K562 (cell line): ENCODE results near the gene HRCT1. TPM values are rescaled to one million over a fixed set of nuclear protein-coding genes. Genes with fewer than 3 reads are reported as not detected.

Experiments used
- ATAC-seq: fragments of 200-7000 bp; cut with Tn5 transposase; 3 replicates; pipeline ENCODE4 v1.9.1; 2020; ENCODE audit warnings: moderate library complexity
- BruUV-seq: library from RNA; stranded (reverse); fragments of 400-500 nt; replicated peaks from 2 replicates; lab custom pipeline; 2021; lab: Mats Ljungman, UMichigan
- CTCF ChIA-PET: fragments of 300-600 bp; formaldehyde crosslinking; extraction: SDS; loops from one replicate; lab custom pipeline; 2021; ENCODE audit warnings: low intra/inter-chr PET ratio; lab: Yijun Ruan, JAX
- POLR2A ChIA-PET: fragments of 300-600, 350-650 bp; sonication (Branson Sonifier 250); formaldehyde crosslinking; extraction: SDS; loops from one replicate; lab custom pipeline; 2021; ENCODE audit warnings: antibody characterized with exemption, inconsistent platforms; lab: Yijun Ruan, JAX
- DNase-seq, 4 experiments: peaks; one replicate each; pipeline versions ENCODE4 v3.0.0 to v3.0.0-alpha.2; 2011 to 2018; ENCODE audit warnings: low spot score in 3 of 4, mixed read lengths in 3 of 4; ENCODE audit errors: extremely low read depth in 1 of 4
- FAIRE-seq: peaks from 2 replicates; lab custom pipeline; 2011; peaks lifted over from hg19 to GRCh38; lab: Jason Lieb, UNC
- H2AFZ ChIP-seq: 2 replicates; pipeline ENCODE4 v1.6.0; 2011; ENCODE audit warnings: low read depth, low read length, control low read depth, inconsistent platforms
- H3K27ac ChIP-seq: fragments of 200-600 bp; 3 replicates; pipeline ENCODE4 v1.8.0; 2011; ENCODE audit warnings: low read depth, mild to moderate bottlenecking, control low read depth, inconsistent platforms, low read length, moderate library complexity, mixed read lengths; ENCODE audit errors: extremely low read depth
- H3K27me3 ChIP-seq, 2 experiments: fragments of 300-600 bp in 1 of 2; 2 replicates in 1 of 2; 3 replicates in 1 of 2; pipeline versions ENCODE4 v1.6.0 to v1.8.0; 2011; ENCODE audit warnings: inconsistent platforms in 2 of 2, low read length in 2 of 2, mild to moderate bottlenecking in 1 of 2, mixed read lengths in 1 of 2, moderate library complexity in 1 of 2; ENCODE audit not compliant: control insufficient read depth in 2 of 2, insufficient read depth in 2 of 2
- H3K36me3 ChIP-seq: fragments of 300-600 bp; 3 replicates; pipeline ENCODE4 v1.8.0; 2011; ENCODE audit warnings: mild to moderate bottlenecking, low read length, inconsistent platforms; ENCODE audit not compliant: control insufficient read depth, insufficient read depth
- H3K4me1 ChIP-seq, 2 experiments: fragments of 200-600 bp in 1 of 2; replicated peaks in 1 of 2; 2 replicates in 1 of 2; 3 replicates in 1 of 2; pipeline versions ENCODE4 v1.5.1 to v1.8.0; 2011; ENCODE audit warnings: inconsistent platforms in 2 of 2, low read length in 2 of 2, mild to moderate bottlenecking in 1 of 2, mixed read lengths in 1 of 2, moderate library complexity in 1 of 2; ENCODE audit not compliant: control insufficient read depth in 2 of 2, insufficient read depth in 2 of 2
- H3K4me2 ChIP-seq: 2 replicates; pipeline ENCODE4 v1.6.1; 2011; ENCODE audit warnings: low read length, control low read depth, inconsistent platforms, mixed read lengths; ENCODE audit not compliant: insufficient read depth
- H3K4me3 ChIP-seq: fragments of 200-600 bp; sonication (generic), shearing (Covaris generic); 2 replicates; pipeline ENCODE4 v1.5.1; 2016; ENCODE audit warnings: control low read depth, inconsistent platforms
- H3K79me2 ChIP-seq: fragments of 200-600 bp; 3 replicates; pipeline ENCODE4 v1.8.0; 2011; ENCODE audit warnings: low read length, inconsistent platforms; ENCODE audit not compliant: control insufficient read depth, insufficient read depth
- H3K9ac ChIP-seq, 2 experiments: 2 replicates each; pipeline versions ENCODE4 v1.6.0 to v1.6.1; 2011; ENCODE audit warnings: low read depth in 2 of 2, low read length in 2 of 2, control low read depth in 1 of 2, inconsistent platforms in 1 of 2, mild to moderate bottlenecking in 1 of 2, mixed read lengths in 1 of 2; ENCODE audit not compliant: insufficient read depth in 1 of 2
- H3K9me1 ChIP-seq: one replicate; pipeline ENCODE4 v1.6.0; 2011; ENCODE audit warnings: inconsistent platforms, mild to moderate bottlenecking, low read length, moderate library complexity; ENCODE audit not compliant: control insufficient read depth, insufficient read depth
- H3K9me3 ChIP-seq: replicated peaks from 2 replicates; pipeline ENCODE4 v1.5.1; 2011; ENCODE audit warnings: low read depth, low read length, inconsistent platforms; ENCODE audit not compliant: control insufficient read depth, insufficient read depth
- H4K20me1 ChIP-seq: replicated peaks from 2 replicates; pipeline ENCODE4 v1.6.1; 2011; ENCODE audit warnings: low read length, inconsistent platforms, mixed read lengths; ENCODE audit not compliant: control insufficient read depth, insufficient read depth
- HEY1 ChIP-seq: fragments of 250-450 bp; sonication (Bioruptor Pico); IDR thresholded peaks from 2 replicates; pipeline ENCODE4 v1.5.0; 2020; ENCODE audit warnings: mild to moderate bottlenecking, moderate library complexity, borderline replicate concordance
- MAFG ChIP-seq: fragments of 450-650 bp; conservative IDR thresholded peaks from 2 replicates; pipeline ENCODE4 v1.6.1; 2016; ENCODE audit warnings: missing genetic modification characterization, missing compliant biosample characterization
- PHB ChIP-seq: fragments of 250-450 bp; sonication (Bioruptor Pico); IDR thresholded peaks from 2 replicates; pipeline ENCODE4 v1.5.0; 2021
- SMAD1 ChIP-seq: fragments of 150-350 bp; IDR thresholded peaks from 2 replicates; pipeline ENCODE4 v1.6.1; 2014; ENCODE audit warnings: low read length, low read depth; ENCODE audit not compliant: partially characterized antibody
- SMAD2 ChIP-seq: fragments of 150-350 bp; IDR thresholded peaks from 2 replicates; pipeline ENCODE4 v1.6.1; 2014; ENCODE audit warnings: low read depth, mild to moderate bottlenecking, low read length
- SMARCB1 ChIP-seq: IDR thresholded peaks from 2 replicates; pipeline ENCODE4 v1.6.1; 2011; ENCODE audit warnings: improper control_type of control experiment, low read depth; ENCODE audit not compliant: insufficient read length
- SUPT5H ChIP-seq: fragments of 450-650 bp; IDR thresholded peaks from 2 replicates; pipeline ENCODE4 v1.6.1; 2016
- ZNF408 ChIP-seq: fragments of 250-450 bp; sonication (Bioruptor Pico); IDR thresholded peaks from 2 replicates; pipeline ENCODE4 v1.4.0; 2020; ENCODE audit warnings: low read depth, mild to moderate bottlenecking, moderate library complexity
- WGBS: fragments of 100-300 bp; shearing (Covaris generic); methylation state at CpG from one replicate; pipeline ENCODE4 v1.1.6; 2016; ENCODE audit warnings: low coverage, mixed read lengths; ENCODE audit not compliant: insufficient coverage; ENCODE audit errors: missing lambda C conversion rate; 5-methylcytosine and 5-hydroxymethylcytosine counted together
- in situ Hi-C: fragments of 300-500 bp; cut with MboI; formaldehyde crosslinking; loops from 4 replicates; pipeline ENCODE4 v1.15.0; 2018; ENCODE audit warnings: inconsistent platforms, mixed read lengths
- intact Hi-C: fragments of 100-400 bp; cut with micrococcal nuclease; formaldehyde crosslinking; loops from 2 replicates; pipeline ENCODE4 v1.14.2; 2022
- polyA plus RNA-seq, 8 experiments: library from polyadenylated mRNA; depleted of rRNA in 4 of 8; stranded (reverse) in 5 of 8; unstranded in 3 of 8; fragments of >200 nt; fragmentation: Nextera tagmentation in 2 of 8; fragmentation: Illumina TruSeq in 1 of 8; extraction: Ambion mirVana in 2 of 8; extraction: Trizol in 1 of 8; gene quantifications; 2 replicates each; pipeline versions ENCODE4 v1.2.1 to v1.2.3, GENCODE V29; 2011 to 2014; ENCODE audit warnings: inconsistent platforms in 1 of 8, missing spikeins in 1 of 8
- total RNA-seq, 7 experiments: library from RNA; depleted of rRNA in 6 of 7; stranded (reverse); fragments of >200 nt in 6 of 7; fragmentation: Illumina TruSeq in 2 of 7; extraction: Trizol in 2 of 7; gene quantifications; 2 replicates each; pipeline versions ENCODE4 v1.2.1 to v1.2.3, GENCODE V29; 2011 to 2021; ENCODE audit warnings: low replicate concordance in 1 of 7
- TF ChIP-seq, protein P1 (sequence below), 2 experiments: fragments of 250-450 bp in 1 of 2; fragments of 450-650 bp in 1 of 2; sonication (Bioruptor Pico) in 1 of 2; IDR thresholded peaks; 2 replicates each; pipeline versions ENCODE4 v1.6.1 to v1.8.0; 2016 to 2021; ENCODE audit warnings: mild to moderate bottlenecking in 2 of 2, moderate library complexity in 2 of 2, missing compliant biosample characterization in 1 of 2, missing genetic modification characterization in 1 of 2
- TF ChIP-seq, protein P2 (sequence below): fragments of 250-450 bp; sonication (Bioruptor Pico); IDR thresholded peaks from 2 replicates; pipeline ENCODE4 v1.8.0; 2021; ENCODE audit warnings: moderate library complexity, mild to moderate bottlenecking, inconsistent platforms
- TF ChIP-seq, protein P3 (sequence below): fragments of 450-650 bp; IDR thresholded peaks from 2 replicates; pipeline ENCODE4 v1.6.1; 2018; ENCODE audit not compliant: partially characterized antibody
- TF ChIP-seq, protein P4 (sequence below): sonication (generic); formaldehyde crosslinking; IDR thresholded peaks from 2 replicates; pipeline ENCODE4 v1.5.0; 2020; ENCODE audit warnings: missing genetic modification reagents

HRCT1 gene
- total and polyA plus RNA-seq, 9 of the 15 experiments (the other 6 are each of a cell fraction or from before 2014, with no cell fraction given) = 0.40 TPM; not detected in 8

DNA sequence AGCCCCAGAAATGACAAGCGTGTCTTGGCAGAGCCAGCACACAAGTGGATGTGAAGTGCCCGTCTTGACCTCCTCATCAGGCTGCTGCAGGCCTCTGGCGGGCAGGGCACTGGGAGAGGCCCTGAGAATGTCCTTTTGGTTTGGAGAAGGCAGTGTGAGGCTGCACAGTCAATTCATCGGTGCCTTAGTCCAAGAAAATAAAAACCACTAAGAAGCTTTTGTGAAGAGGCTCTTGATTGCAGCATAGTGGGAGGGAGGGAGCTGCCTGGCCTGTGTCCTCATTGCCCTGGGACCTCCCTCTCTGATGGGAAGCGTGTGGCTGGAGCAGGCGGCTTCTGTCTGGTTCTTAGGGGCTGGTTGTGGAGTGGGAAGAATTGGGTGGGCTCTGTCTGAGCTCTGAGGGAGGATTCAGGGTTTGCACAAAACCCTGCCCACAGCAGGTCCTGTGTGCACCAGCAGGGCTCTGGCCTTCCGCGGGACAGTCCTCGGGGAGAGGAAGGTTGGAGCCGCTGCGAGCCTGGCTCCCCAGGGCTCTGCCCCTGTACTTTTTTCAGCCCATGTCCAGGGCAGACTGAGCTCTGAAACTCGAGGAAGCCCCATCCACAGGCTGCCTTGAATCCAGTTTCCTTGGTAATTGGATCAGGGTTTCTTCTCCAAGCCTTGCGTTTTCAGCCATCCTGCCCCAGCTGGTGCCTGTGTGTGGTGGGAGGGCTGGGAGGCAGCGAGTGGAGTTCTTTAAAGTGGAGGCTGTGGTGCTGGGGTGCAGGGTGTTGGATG, 1.1 kb downstream of the HRCT1 start:
- no peak overlapping the region for H3K27ac ChIP-seq
- no peak overlapping the region for H2AFZ ChIP-seq
- no peaks in the 10 kb centered on the region for H3K79me2 ChIP-seq
- ChIA-PET CTCF (no interaction called here), POLR2A (interaction anchor here (0.7 to 0.9 kb wide), 2 partner anchors 175 to 257 kb away, joined by 3 to 4 read pairs; partner anchors contain the start of genes CREB3 and TLN1)
- DNase-seq (no peak), FAIRE-seq (no peak), ATAC-seq (no peak)
- no TSS peak for BruUV-seq
- no peaks in the 10 kb centered on the region for H3K9me3 ChIP-seq
- H3K27me3 ChIP-seq = no peaks in the 10 kb centered on the region
- no peaks in the 10 kb centered on the region for H3K36me3 ChIP-seq
- peaks cover 7 to 42% of the 10 kb centered on the region in 2 experiments; a peak in 4 of 5 replicates for H3K4me1 ChIP-seq
- in situ Hi-C loops (no loop called here), intact Hi-C loops (no loop called here)
- no peaks in the 10 kb centered on the region for H3K9me1 ChIP-seq
- H4K20me1 ChIP-seq = no peaks in the 10 kb centered on the region
- H3K4me2 ChIP-seq = no peak overlapping the region
- H3K9ac ChIP-seq = no peak overlapping the region; a peak in 1 of 4 replicates
- H3K4me3 ChIP-seq = no peak overlapping the region
- WGBS = 47% methylated on average over 7 of the region's 14 CpGs
- TF ChIP-seq, protein P1, sequence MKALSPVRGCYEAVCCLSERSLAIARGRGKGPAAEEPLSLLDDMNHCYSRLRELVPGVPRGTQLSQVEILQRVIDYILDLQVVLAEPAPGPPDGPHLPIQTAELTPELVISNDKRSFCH (CRISPR knock-in tag; IDR thresholded peaks at IDR 0.05) = no peak
- TF ChIP-seq, protein P1 (tag; IDR thresholded peaks at IDR 0.05) = no peak
- TF ChIP-seq MAFG (tag) (no peak), SMAD2 (no peak), PHB (CRISPR knock-in tag) (no peak), HEY1 (CRISPR knock-in tag) (no peak), SUPT5H (no peak), ZNF408 (CRISPR knock-in tag) (no peak), SMARCB1 (no peak), SMAD1 (no peak)
- TF ChIP-seq, protein P2, sequence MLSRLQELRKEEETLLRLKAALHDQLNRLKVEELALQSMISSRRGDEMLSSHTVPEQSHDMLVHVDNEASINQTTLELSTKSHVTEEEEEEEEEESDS (CRISPR knock-in tag) = no peak
- TF ChIP-seq, protein P3, sequence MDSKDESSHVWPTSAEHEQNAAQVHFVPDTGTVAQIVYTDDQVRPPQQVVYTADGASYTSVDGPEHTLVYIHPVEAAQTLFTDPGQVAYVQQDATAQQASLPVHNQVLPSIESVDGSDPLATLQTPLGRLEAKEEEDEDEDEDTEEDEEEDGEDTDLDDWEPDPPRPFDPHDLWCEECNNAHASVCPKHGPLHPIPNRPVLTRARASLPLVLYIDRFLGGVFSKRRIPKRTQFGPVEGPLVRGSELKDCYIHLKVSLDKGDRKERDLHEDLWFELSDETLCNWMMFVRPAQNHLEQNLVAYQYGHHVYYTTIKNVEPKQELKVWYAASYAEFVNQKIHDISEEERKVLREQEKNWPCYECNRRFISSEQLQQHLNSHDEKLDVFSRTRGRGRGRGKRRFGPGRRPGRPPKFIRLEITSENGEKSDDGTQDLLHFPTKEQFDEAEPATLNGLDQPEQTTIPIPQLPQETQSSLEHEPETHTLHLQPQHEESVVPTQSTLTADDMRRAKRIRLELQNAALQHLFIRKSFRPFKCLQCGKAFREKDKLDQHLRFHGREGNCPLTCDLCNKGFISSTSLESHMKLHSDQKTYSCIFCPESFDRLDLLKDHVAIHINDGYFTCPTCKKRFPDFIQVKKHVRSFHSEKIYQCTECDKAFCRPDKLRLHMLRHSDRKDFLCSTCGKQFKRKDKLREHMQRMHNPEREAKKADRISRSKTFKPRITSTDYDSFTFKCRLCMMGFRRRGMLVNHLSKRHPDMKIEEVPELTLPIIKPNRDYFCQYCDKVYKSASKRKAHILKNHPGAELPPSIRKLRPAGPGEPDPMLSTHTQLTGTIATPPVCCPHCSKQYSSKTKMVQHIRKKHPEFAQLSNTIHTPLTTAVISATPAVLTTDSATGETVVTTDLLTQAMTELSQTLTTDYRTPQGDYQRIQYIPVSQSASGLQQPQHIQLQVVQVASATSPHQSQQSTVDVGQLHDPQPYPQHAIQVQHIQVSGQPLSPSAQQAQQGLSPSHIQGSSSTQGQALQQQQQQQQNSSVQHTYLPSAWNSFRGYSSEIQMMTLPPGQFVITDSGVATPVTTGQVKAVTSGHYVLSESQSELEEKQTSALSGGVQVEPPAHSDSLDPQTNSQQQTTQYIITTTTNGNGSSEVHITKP = no peak
- TF ChIP-seq, protein P4, sequence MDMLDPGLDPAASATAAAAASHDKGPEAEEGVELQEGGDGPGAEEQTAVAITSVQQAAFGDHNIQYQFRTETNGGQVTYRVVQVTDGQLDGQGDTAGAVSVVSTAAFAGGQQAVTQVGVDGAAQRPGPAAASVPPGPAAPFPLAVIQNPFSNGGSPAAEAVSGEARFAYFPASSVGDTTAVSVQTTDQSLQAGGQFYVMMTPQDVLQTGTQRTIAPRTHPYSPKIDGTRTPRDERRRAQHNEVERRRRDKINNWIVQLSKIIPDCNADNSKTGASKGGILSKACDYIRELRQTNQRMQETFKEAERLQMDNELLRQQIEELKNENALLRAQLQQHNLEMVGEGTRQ (CRISPR knock-in tag) = no peak
